ENCODE results near the gene PRPF39.

PRPF39 gene

GRCh38 chr14:45048385-45048784, 35.5 kb upstream of the PRPF39 start:
- no peak for TF ChIP-seq CTCF (IDR thresholded peaks at IDR 0.05; ENCODE audit: low read depth, low read length)
- no peak for DNase-seq (ENCODE audit: extremely low read depth, low read depth)

GRCh38 chr14:45051180-45051579, 32.7 kb upstream of the PRPF39 start:
- no peak for TF ChIP-seq CTCF (IDR thresholded peaks at IDR 0.05; ENCODE audit: low read depth, low read length)
- DNase-seq (ENCODE audit: extremely low read depth, low read depth) = no peak

- no peak for DNase-seq (ENCODE audit: extremely low read depth, low read depth)
- TF ChIP-seq CTCF (IDR thresholded peaks at IDR 0.05; ENCODE audit: low read depth, low read length) = no peak
These were observed 32.0 kb upstream of the PRPF39 start for GRCh38 chr14:45051896-45052295.

- DNase-seq (ENCODE audit: extremely low read depth, low read depth) = no peak
- TF ChIP-seq CTCF (IDR thresholded peaks at IDR 0.05; ENCODE audit: low read depth, low read length) = no peak
These were observed 26.6 kb upstream of the PRPF39 start for GRCh38 chr14:45057349-45057748.

- no peak for TF ChIP-seq CTCF (IDR thresholded peaks at IDR 0.05; ENCODE audit: low read depth, low read length)
- DNase-seq (ENCODE audit: extremely low read depth, low read depth) = no peak
These were observed 26.0 kb upstream of the PRPF39 start for GRCh38 chr14:45057881-45058364.

GRCh38 chr14:45060551-45060950, 23.4 kb upstream of the PRPF39 start:
- DNase-seq (ENCODE audit: extremely low read depth, low read depth) = no peak
- no peak for TF ChIP-seq CTCF (IDR thresholded peaks at IDR 0.05; ENCODE audit: low read depth, low read length)

GRCh38 chr14:45065540-45065939, 18.4 kb upstream of the PRPF39 start:
- no peak for TF ChIP-seq CTCF (IDR thresholded peaks at IDR 0.05; ENCODE audit: low read depth, low read length)
- no peak for DNase-seq (ENCODE audit: extremely low read depth, low read depth)
